ENCODE results near the gene ZNRF3.
"Not testable (repeated sequence)": the region's sequence is repeated elsewhere in the genome, so short reads cannot be mapped to it uniquely, and the experiment has no call there.

ZNRF3 gene

GRCh38 chr22:28884747-28885350 is 1.5 kb downstream of the ZNRF3 start:
- DNase-seq: no peak

GRCh38 chr22:28885939-28886338 is 2.6 kb downstream of the ZNRF3 start:
- no peak for DNase-seq

GRCh38 chr22:28886679-28887078 is 3.3 kb downstream of the ZNRF3 start:
- DNase-seq: not testable (repeated sequence)

- no peak for DNase-seq
These were observed 4.5 kb downstream of the ZNRF3 start for GRCh38 chr22:28887725-28888459.

GRCh38 chr22:28889478-28890024 is 6.2 kb downstream of the ZNRF3 start:
- no peak for DNase-seq

GRCh38 chr22:28891156-28891733 is 7.9 kb downstream of the ZNRF3 start:
- no peak for DNase-seq

- DNase-seq: no peak
These were observed 8.9 kb downstream of the ZNRF3 start for GRCh38 chr22:28892175-28892731.

GRCh38 chr22:28893810-28894209 is 10.4 kb downstream of the ZNRF3 start:
- no peak for DNase-seq

GRCh38 chr22:28894334-28894733 is 11.0 kb downstream of the ZNRF3 start:
- no peak for DNase-seq

- DNase-seq: no peak
These were observed 11.4 kb downstream of the ZNRF3 start for GRCh38 chr22:28894807-28895206.

- DNase-seq: no peak
These were observed 13.2 kb downstream of the ZNRF3 start for GRCh38 chr22:28896611-28897010.

GRCh38 chr22:28898233-28898629 is 14.9 kb downstream of the ZNRF3 start:
- no peak for DNase-seq

- no peak for DNase-seq
These were observed 16.0 kb downstream of the ZNRF3 start for GRCh38 chr22:28899199-28899853.

GRCh38 chr22:28900379-28900925 is 17.1 kb downstream of the ZNRF3 start:
- DNase-seq: no peak

- DNase-seq: no peak
These were observed 19.1 kb downstream of the ZNRF3 start for GRCh38 chr22:28902490-28902889.

GRCh38 chr22:28903080-28903479 is 19.7 kb downstream of the ZNRF3 start:
- no peak for DNase-seq

GRCh38 chr22:28903729-28904128 is 20.4 kb downstream of the ZNRF3 start:
- DNase-seq: no peak

- DNase-seq: no peak
These were observed 21.0 kb downstream of the ZNRF3 start for GRCh38 chr22:28904211-28904896.

GRCh38 chr22:28905256-28905832 is 22.0 kb downstream of the ZNRF3 start:
- no peak for DNase-seq

- no peak for DNase-seq
These were observed 22.9 kb downstream of the ZNRF3 start for GRCh38 chr22:28906312-28906711.

- no peak for DNase-seq
These were observed 24.1 kb downstream of the ZNRF3 start for GRCh38 chr22:28907311-28908008.
